K562 (cell line): Measurements from ENCODE around the gene INHBC. TPM values are rescaled to one million over a fixed set of nuclear protein-coding genes. Genes with fewer than 3 reads are reported as not detected.

ENCODE experiments used
- ATAC-seq: fragments of 200-7000 bp; cut with Tn5 transposase; 3 replicates; pipeline ENCODE4 v1.9.1; 2020; ENCODE audit warnings: moderate library complexity
- BruUV-seq: library from RNA; stranded (reverse); fragments of 400-500 nt; replicated peaks from 2 replicates; lab custom pipeline; 2021; lab: Mats Ljungman, UMichigan
- CTCF ChIA-PET: fragments of 300-600 bp; formaldehyde crosslinking; extraction: SDS; loops from one replicate; lab custom pipeline; 2021; ENCODE audit warnings: low intra/inter-chr PET ratio; lab: Yijun Ruan, JAX
- POLR2A ChIA-PET: fragments of 300-600, 350-650 bp; sonication (Branson Sonifier 250); formaldehyde crosslinking; extraction: SDS; loops from one replicate; lab custom pipeline; 2021; ENCODE audit warnings: antibody characterized with exemption, inconsistent platforms; lab: Yijun Ruan, JAX
- DNase-seq, 4 experiments: peaks; one replicate each; pipeline versions ENCODE4 v3.0.0 to v3.0.0-alpha.2; 2011 to 2018; ENCODE audit warnings: low spot score in 3 of 4, mixed read lengths in 3 of 4; ENCODE audit errors: extremely low read depth in 1 of 4
- FAIRE-seq: peaks from 2 replicates; lab custom pipeline; 2011; peaks lifted over from hg19 to GRCh38; lab: Jason Lieb, UNC
- H2AFZ ChIP-seq: 2 replicates; pipeline ENCODE4 v1.6.0; 2011; ENCODE audit warnings: low read depth, low read length, control low read depth, inconsistent platforms
- H3K27ac ChIP-seq: fragments of 200-600 bp; 3 replicates; pipeline ENCODE4 v1.8.0; 2011; ENCODE audit warnings: low read depth, mild to moderate bottlenecking, control low read depth, inconsistent platforms, low read length, moderate library complexity, mixed read lengths; ENCODE audit errors: extremely low read depth
- H3K27me3 ChIP-seq, 2 experiments: fragments of 300-600 bp in 1 of 2; 2 replicates in 1 of 2; 3 replicates in 1 of 2; pipeline versions ENCODE4 v1.6.0 to v1.8.0; 2011; ENCODE audit warnings: inconsistent platforms in 2 of 2, low read length in 2 of 2, mild to moderate bottlenecking in 1 of 2, mixed read lengths in 1 of 2, moderate library complexity in 1 of 2; ENCODE audit not compliant: control insufficient read depth in 2 of 2, insufficient read depth in 2 of 2
- H3K36me3 ChIP-seq: fragments of 300-600 bp; 3 replicates; pipeline ENCODE4 v1.8.0; 2011; ENCODE audit warnings: mild to moderate bottlenecking, low read length, inconsistent platforms; ENCODE audit not compliant: control insufficient read depth, insufficient read depth
- H3K4me1 ChIP-seq, 2 experiments: fragments of 200-600 bp in 1 of 2; replicated peaks in 1 of 2; 2 replicates in 1 of 2; 3 replicates in 1 of 2; pipeline versions ENCODE4 v1.5.1 to v1.8.0; 2011; ENCODE audit warnings: inconsistent platforms in 2 of 2, low read length in 2 of 2, mild to moderate bottlenecking in 1 of 2, mixed read lengths in 1 of 2, moderate library complexity in 1 of 2; ENCODE audit not compliant: control insufficient read depth in 2 of 2, insufficient read depth in 2 of 2
- H3K4me2 ChIP-seq: 2 replicates; pipeline ENCODE4 v1.6.1; 2011; ENCODE audit warnings: low read length, control low read depth, inconsistent platforms, mixed read lengths; ENCODE audit not compliant: insufficient read depth
- H3K4me3 ChIP-seq: fragments of 200-600 bp; sonication (generic), shearing (Covaris generic); 2 replicates; pipeline ENCODE4 v1.5.1; 2016; ENCODE audit warnings: control low read depth, inconsistent platforms
- H3K79me2 ChIP-seq: fragments of 200-600 bp; 3 replicates; pipeline ENCODE4 v1.8.0; 2011; ENCODE audit warnings: low read length, inconsistent platforms; ENCODE audit not compliant: control insufficient read depth, insufficient read depth
- H3K9ac ChIP-seq, 2 experiments: 2 replicates each; pipeline versions ENCODE4 v1.6.0 to v1.6.1; 2011; ENCODE audit warnings: low read depth in 2 of 2, low read length in 2 of 2, control low read depth in 1 of 2, inconsistent platforms in 1 of 2, mild to moderate bottlenecking in 1 of 2, mixed read lengths in 1 of 2; ENCODE audit not compliant: insufficient read depth in 1 of 2
- H3K9me1 ChIP-seq: one replicate; pipeline ENCODE4 v1.6.0; 2011; ENCODE audit warnings: inconsistent platforms, mild to moderate bottlenecking, low read length, moderate library complexity; ENCODE audit not compliant: control insufficient read depth, insufficient read depth
- H3K9me3 ChIP-seq: replicated peaks from 2 replicates; pipeline ENCODE4 v1.5.1; 2011; ENCODE audit warnings: low read depth, low read length, inconsistent platforms; ENCODE audit not compliant: control insufficient read depth, insufficient read depth
- H4K20me1 ChIP-seq: replicated peaks from 2 replicates; pipeline ENCODE4 v1.6.1; 2011; ENCODE audit warnings: low read length, inconsistent platforms, mixed read lengths; ENCODE audit not compliant: control insufficient read depth, insufficient read depth
- NR1H2 ChIP-seq: sonication (generic); formaldehyde crosslinking; IDR thresholded peaks from 2 replicates; pipeline ENCODE4 v1.4.0; 2020; ENCODE audit warnings: mild to moderate bottlenecking, missing genetic modification reagents
- PTBP1 ChIP-seq: fragments of 200-400 bp; formaldehyde crosslinking; IDR thresholded peaks from 2 replicates; pipeline ENCODE4 v1.6.1; 2017; ENCODE audit warnings: low read depth, low read length
- ZNF830 ChIP-seq: fragments of 250-450 bp; sonication (Bioruptor Pico); IDR thresholded peaks from 2 replicates; pipeline ENCODE4 v1.5.0; 2021; ENCODE audit warnings: mild to moderate bottlenecking
- WGBS: fragments of 100-300 bp; shearing (Covaris generic); methylation state at CpG from one replicate; pipeline ENCODE4 v1.1.6; 2016; ENCODE audit warnings: low coverage, mixed read lengths; ENCODE audit not compliant: insufficient coverage; ENCODE audit errors: missing lambda C conversion rate; 5-methylcytosine and 5-hydroxymethylcytosine counted together
- in situ Hi-C: fragments of 300-500 bp; cut with MboI; formaldehyde crosslinking; loops from 4 replicates; pipeline ENCODE4 v1.15.0; 2018; ENCODE audit warnings: inconsistent platforms, mixed read lengths
- intact Hi-C: fragments of 100-400 bp; cut with micrococcal nuclease; formaldehyde crosslinking; loops from 2 replicates; pipeline ENCODE4 v1.14.2; 2022
- polyA plus RNA-seq, 8 experiments: library from polyadenylated mRNA; depleted of rRNA in 4 of 8; stranded (reverse) in 5 of 8; unstranded in 3 of 8; fragments of >200 nt; fragmentation: Nextera tagmentation in 2 of 8; fragmentation: Illumina TruSeq in 1 of 8; extraction: Ambion mirVana in 2 of 8; extraction: Trizol in 1 of 8; gene quantifications; 2 replicates each; pipeline versions ENCODE4 v1.2.1 to v1.2.3, GENCODE V29; 2011 to 2014; ENCODE audit warnings: inconsistent platforms in 1 of 8, missing spikeins in 1 of 8
- total RNA-seq, 7 experiments: library from RNA; depleted of rRNA in 6 of 7; stranded (reverse); fragments of >200 nt in 6 of 7; fragmentation: Illumina TruSeq in 2 of 7; extraction: Trizol in 2 of 7; gene quantifications; 2 replicates each; pipeline versions ENCODE4 v1.2.1 to v1.2.3, GENCODE V29; 2011 to 2021; ENCODE audit warnings: low replicate concordance in 1 of 7
- TF ChIP-seq, protein P1 (sequence below): IDR thresholded peaks from 2 replicates; pipeline ENCODE4 v1.6.1; 2012; ENCODE audit warnings: low read depth, low read length, improper control_type of control experiment, borderline replicate concordance
- TF ChIP-seq, protein P2 (sequence below): fragments of 450-650 bp; IDR thresholded peaks from 2 replicates; pipeline ENCODE4 v1.6.1; 2016; ENCODE audit warnings: mild to moderate bottlenecking, moderate library complexity
- TF ChIP-seq, protein P3 (sequence below): fragments of 250-450 bp; sonication (Bioruptor Pico); IDR thresholded peaks from 2 replicates; pipeline ENCODE4 v1.5.0; 2021

The INHBC gene
- total and polyA plus RNA-seq, 9 of the 15 experiments (the other 6 are each of a cell fraction or from before 2014, with no cell fraction given) = 0.07 to 0.24 (median 0.15) TPM; not detected in 4

DNA sequence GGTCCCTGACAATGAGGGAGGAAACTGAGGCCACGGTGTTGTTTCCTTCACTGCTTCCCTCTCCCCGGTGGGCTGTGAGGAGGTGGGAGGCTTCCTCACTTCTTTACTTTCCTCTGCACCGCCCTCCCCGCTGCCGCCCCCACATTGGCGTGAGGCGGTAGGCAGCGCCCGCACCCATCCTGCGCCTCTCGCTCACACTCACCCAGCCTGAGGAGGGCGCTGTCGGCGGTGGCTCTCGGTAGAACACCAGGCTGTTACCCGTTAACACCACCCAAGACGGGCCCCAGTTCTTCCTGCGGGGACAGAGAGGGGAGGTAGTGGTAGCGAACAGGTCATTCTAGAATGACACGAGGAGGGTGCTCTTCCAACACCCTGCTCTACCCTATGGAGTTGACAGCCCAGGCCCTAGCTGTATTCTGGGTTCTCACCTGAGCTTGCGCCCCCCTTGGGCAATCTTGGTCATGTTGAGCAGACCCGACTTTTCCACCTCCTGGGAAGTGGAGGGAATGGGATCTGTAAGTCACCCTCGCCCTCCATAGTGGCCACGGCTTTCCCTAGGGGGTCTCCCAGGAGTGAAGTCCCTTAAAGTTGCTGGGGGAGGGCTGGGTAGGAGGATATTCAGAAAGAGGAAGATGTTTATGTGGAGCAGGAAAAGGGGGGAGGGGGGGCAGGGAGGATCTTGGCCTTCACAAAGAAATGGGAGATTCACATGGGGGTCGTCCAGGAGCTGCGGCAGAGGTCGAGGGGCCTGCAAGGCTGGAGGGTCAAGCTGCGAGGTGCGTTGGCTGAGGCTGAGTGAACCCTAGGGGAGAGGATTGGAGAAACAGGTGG lies 41.8 kb downstream of the INHBC start:
- Histone ChIP-seq H4K20me1 (no peaks in the 10 kb centered on the region), H3K27ac (no peak overlapping the region), H3K9me3 (no peaks in the 10 kb centered on the region), H3K4me3 (no peak overlapping the region), H3K36me3 (no peaks in the 10 kb centered on the region), H3K27me3 (peaks cover 0 to 4% of the 10 kb centered on the region in 2 experiments; a peak in 1 of 5 replicates), H3K9ac (no peak overlapping the region), H3K9me1 (no peaks in the 10 kb centered on the region), H3K4me1 (peaks cover 39 to 51% of the 10 kb centered on the region in 2 experiments), H3K4me2 (no peak overlapping the region), H3K79me2 (no peaks in the 10 kb centered on the region), H2AFZ (0 out of 2 replicates have a peak overlapping the region, but pooled peaks have one; percentile 93)
- intact Hi-C loops (no loop called here), in situ Hi-C loops (no loop called here)
- 92% methylated on average over 18 of the region's 29 CpGs for WGBS
- DNase-seq (no peak), FAIRE-seq (no peak), ATAC-seq (no peak)
- CTCF ChIA-PET = no interaction called here
- no TSS peak for BruUV-seq
- POLR2A ChIA-PET = interaction anchor here (1.0 kb wide), 2 partner anchors 42 to 52 kb away, joined by 3 read pairs; no protein-coding TSS in a partner anchor
- TF ChIP-seq PTBP1 (no peak), NR1H2 (no peak), ZNF830 (CRISPR knock-in tag) (no peak)
- TF ChIP-seq, protein P1, sequence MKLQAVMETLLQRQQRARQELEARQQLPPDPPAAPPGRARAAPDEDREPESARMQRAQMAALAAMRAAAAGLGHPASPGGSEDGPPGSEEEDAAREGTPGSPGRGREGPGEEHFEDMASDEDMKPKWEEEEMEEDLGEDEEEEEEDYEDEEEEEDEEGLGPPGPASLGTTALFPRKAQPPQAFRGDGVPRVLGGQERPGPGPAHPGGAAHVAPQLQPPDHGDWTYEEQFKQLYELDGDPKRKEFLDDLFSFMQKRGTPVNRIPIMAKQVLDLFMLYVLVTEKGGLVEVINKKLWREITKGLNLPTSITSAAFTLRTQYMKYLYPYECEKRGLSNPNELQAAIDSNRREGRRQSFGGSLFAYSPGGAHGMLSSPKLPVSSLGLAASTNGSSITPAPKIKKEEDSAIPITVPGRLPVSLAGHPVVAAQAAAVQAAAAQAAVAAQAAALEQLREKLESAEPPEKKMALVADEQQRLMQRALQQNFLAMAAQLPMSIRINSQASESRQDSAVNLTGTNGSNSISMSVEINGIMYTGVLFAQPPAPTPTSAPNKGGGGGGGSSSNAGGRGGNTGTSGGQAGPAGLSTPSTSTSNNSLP = no peak
- TF ChIP-seq, protein P2, sequence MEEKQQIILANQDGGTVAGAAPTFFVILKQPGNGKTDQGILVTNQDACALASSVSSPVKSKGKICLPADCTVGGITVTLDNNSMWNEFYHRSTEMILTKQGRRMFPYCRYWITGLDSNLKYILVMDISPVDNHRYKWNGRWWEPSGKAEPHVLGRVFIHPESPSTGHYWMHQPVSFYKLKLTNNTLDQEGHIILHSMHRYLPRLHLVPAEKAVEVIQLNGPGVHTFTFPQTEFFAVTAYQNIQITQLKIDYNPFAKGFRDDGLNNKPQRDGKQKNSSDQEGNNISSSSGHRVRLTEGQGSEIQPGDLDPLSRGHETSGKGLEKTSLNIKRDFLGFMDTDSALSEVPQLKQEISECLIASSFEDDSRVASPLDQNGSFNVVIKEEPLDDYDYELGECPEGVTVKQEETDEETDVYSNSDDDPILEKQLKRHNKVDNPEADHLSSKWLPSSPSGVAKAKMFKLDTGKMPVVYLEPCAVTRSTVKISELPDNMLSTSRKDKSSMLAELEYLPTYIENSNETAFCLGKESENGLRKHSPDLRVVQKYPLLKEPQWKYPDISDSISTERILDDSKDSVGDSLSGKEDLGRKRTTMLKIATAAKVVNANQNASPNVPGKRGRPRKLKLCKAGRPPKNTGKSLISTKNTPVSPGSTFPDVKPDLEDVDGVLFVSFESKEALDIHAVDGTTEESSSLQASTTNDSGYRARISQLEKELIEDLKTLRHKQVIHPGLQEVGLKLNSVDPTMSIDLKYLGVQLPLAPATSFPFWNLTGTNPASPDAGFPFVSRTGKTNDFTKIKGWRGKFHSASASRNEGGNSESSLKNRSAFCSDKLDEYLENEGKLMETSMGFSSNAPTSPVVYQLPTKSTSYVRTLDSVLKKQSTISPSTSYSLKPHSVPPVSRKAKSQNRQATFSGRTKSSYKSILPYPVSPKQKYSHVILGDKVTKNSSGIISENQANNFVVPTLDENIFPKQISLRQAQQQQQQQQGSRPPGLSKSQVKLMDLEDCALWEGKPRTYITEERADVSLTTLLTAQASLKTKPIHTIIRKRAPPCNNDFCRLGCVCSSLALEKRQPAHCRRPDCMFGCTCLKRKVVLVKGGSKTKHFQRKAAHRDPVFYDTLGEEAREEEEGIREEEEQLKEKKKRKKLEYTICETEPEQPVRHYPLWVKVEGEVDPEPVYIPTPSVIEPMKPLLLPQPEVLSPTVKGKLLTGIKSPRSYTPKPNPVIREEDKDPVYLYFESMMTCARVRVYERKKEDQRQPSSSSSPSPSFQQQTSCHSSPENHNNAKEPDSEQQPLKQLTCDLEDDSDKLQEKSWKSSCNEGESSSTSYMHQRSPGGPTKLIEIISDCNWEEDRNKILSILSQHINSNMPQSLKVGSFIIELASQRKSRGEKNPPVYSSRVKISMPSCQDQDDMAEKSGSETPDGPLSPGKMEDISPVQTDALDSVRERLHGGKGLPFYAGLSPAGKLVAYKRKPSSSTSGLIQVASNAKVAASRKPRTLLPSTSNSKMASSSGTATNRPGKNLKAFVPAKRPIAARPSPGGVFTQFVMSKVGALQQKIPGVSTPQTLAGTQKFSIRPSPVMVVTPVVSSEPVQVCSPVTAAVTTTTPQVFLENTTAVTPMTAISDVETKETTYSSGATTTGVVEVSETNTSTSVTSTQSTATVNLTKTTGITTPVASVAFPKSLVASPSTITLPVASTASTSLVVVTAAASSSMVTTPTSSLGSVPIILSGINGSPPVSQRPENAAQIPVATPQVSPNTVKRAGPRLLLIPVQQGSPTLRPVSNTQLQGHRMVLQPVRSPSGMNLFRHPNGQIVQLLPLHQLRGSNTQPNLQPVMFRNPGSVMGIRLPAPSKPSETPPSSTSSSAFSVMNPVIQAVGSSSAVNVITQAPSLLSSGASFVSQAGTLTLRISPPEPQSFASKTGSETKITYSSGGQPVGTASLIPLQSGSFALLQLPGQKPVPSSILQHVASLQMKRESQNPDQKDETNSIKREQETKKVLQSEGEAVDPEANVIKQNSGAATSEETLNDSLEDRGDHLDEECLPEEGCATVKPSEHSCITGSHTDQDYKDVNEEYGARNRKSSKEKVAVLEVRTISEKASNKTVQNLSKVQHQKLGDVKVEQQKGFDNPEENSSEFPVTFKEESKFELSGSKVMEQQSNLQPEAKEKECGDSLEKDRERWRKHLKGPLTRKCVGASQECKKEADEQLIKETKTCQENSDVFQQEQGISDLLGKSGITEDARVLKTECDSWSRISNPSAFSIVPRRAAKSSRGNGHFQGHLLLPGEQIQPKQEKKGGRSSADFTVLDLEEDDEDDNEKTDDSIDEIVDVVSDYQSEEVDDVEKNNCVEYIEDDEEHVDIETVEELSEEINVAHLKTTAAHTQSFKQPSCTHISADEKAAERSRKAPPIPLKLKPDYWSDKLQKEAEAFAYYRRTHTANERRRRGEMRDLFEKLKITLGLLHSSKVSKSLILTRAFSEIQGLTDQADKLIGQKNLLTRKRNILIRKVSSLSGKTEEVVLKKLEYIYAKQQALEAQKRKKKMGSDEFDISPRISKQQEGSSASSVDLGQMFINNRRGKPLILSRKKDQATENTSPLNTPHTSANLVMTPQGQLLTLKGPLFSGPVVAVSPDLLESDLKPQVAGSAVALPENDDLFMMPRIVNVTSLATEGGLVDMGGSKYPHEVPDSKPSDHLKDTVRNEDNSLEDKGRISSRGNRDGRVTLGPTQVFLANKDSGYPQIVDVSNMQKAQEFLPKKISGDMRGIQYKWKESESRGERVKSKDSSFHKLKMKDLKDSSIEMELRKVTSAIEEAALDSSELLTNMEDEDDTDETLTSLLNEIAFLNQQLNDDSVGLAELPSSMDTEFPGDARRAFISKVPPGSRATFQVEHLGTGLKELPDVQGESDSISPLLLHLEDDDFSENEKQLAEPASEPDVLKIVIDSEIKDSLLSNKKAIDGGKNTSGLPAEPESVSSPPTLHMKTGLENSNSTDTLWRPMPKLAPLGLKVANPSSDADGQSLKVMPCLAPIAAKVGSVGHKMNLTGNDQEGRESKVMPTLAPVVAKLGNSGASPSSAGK = no peak
- TF ChIP-seq, protein P3, sequence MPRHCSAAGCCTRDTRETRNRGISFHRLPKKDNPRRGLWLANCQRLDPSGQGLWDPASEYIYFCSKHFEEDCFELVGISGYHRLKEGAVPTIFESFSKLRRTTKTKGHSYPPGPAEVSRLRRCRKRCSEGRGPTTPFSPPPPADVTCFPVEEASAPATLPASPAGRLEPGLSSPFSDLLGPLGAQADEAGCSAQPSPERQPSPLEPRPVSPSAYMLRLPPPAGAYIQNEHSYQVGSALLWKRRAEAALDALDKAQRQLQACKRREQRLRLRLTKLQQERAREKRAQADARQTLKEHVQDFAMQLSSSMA = no peak
